ENCODE results near the gene BLOC1S5.

BLOC1S5 gene

GRCh38 chr6:8075704-8076103 is 11.5 kb upstream of the BLOC1S5 start:
- Histone ChIP-seq H3K9me3 (ENCODE audit: insufficient read depth, low read depth, low read length) (no peaks in the 10 kb centered on the region), H3K9ac (ENCODE audit: low read depth, low read length) (no peak overlapping the region), H3K36me3 (ENCODE audit: insufficient read depth, low read depth, low read length) (peaks cover 22% of the 10 kb centered on the region), H3K27ac (ENCODE audit: low read length) (no peak overlapping the region), H3K27me3 (ENCODE audit: insufficient read depth, low read length) (no peaks in the 10 kb centered on the region), H3K4me3 (ENCODE audit: low read length) (no peak overlapping the region), H3K4me1 (ENCODE audit: insufficient read depth, low read length) (no peaks in the 10 kb centered on the region)

- no peak overlapping the region for H3K4me3 ChIP-seq (ENCODE audit: low read length)
- H3K9ac ChIP-seq (ENCODE audit: low read depth, low read length), result no peak overlapping the region
- no peak overlapping the region for H3K27ac ChIP-seq (ENCODE audit: low read length)
- H3K27me3 ChIP-seq (ENCODE audit: insufficient read depth, low read length), result no peaks in the 10 kb centered on the region
- no peaks in the 10 kb centered on the region for H3K4me1 ChIP-seq (ENCODE audit: insufficient read depth, low read length)
- H3K36me3 ChIP-seq (ENCODE audit: insufficient read depth, low read depth, low read length), result peaks cover 17% of the 10 kb centered on the region
- no peaks in the 10 kb centered on the region for H3K9me3 ChIP-seq (ENCODE audit: insufficient read depth, low read depth, low read length)
Measured at GRCh38 chr6:8075185-8075584, 11.0 kb upstream of the BLOC1S5 start.

GRCh38 chr6:8074213-8074612 is 10.0 kb upstream of the BLOC1S5 start:
- H3K4me3 ChIP-seq (ENCODE audit: low read length), result no peak overlapping the region
- peaks cover 7% of the 10 kb centered on the region; the same call in 1 of the 2 replicates for H3K36me3 ChIP-seq (ENCODE audit: insufficient read depth, low read depth, low read length)
- H3K9me3 ChIP-seq (ENCODE audit: insufficient read depth, low read depth, low read length), result no peaks in the 10 kb centered on the region
- H3K9ac ChIP-seq (ENCODE audit: low read depth, low read length), result no peak overlapping the region
- H3K27me3 ChIP-seq (ENCODE audit: insufficient read depth, low read length), result no peaks in the 10 kb centered on the region
- no peaks in the 10 kb centered on the region for H3K4me1 ChIP-seq (ENCODE audit: insufficient read depth, low read length)
- H3K27ac ChIP-seq (ENCODE audit: low read length), result no peak overlapping the region

- no peak overlapping the region for H3K27ac ChIP-seq (ENCODE audit: low read length)
- no peak overlapping the region for H3K9ac ChIP-seq (ENCODE audit: low read depth, low read length)
- H3K27me3 ChIP-seq (ENCODE audit: insufficient read depth, low read length), result no peaks in the 10 kb centered on the region
- H3K9me3 ChIP-seq (ENCODE audit: insufficient read depth, low read depth, low read length), result no peaks in the 10 kb centered on the region
- no peaks in the 10 kb centered on the region for H3K4me1 ChIP-seq (ENCODE audit: insufficient read depth, low read length)
- H3K36me3 ChIP-seq (ENCODE audit: insufficient read depth, low read depth, low read length), result peaks cover 4% of the 10 kb centered on the region; the same call in 1 of the 2 replicates
- no peak overlapping the region for H3K4me3 ChIP-seq (ENCODE audit: low read length)
Measured at GRCh38 chr6:8073758-8074157, 9.6 kb upstream of the BLOC1S5 start.

GRCh38 chr6:8070718-8071117 is 6.5 kb upstream of the BLOC1S5 start:
- Histone ChIP-seq H3K36me3 (ENCODE audit: insufficient read depth, low read depth, low read length) (no peaks in the 10 kb centered on the region), H3K9ac (ENCODE audit: low read depth, low read length) (no peak overlapping the region), H3K4me3 (ENCODE audit: low read length) (no peak overlapping the region), H3K9me3 (ENCODE audit: insufficient read depth, low read depth, low read length) (no peaks in the 10 kb centered on the region), H3K27me3 (ENCODE audit: insufficient read depth, low read length) (no peaks in the 10 kb centered on the region), H3K27ac (ENCODE audit: low read length) (no peak overlapping the region), H3K4me1 (ENCODE audit: insufficient read depth, low read length) (peaks cover under 1% of the 10 kb centered on the region; the same call in 1 of the 2 replicates)

DNA sequence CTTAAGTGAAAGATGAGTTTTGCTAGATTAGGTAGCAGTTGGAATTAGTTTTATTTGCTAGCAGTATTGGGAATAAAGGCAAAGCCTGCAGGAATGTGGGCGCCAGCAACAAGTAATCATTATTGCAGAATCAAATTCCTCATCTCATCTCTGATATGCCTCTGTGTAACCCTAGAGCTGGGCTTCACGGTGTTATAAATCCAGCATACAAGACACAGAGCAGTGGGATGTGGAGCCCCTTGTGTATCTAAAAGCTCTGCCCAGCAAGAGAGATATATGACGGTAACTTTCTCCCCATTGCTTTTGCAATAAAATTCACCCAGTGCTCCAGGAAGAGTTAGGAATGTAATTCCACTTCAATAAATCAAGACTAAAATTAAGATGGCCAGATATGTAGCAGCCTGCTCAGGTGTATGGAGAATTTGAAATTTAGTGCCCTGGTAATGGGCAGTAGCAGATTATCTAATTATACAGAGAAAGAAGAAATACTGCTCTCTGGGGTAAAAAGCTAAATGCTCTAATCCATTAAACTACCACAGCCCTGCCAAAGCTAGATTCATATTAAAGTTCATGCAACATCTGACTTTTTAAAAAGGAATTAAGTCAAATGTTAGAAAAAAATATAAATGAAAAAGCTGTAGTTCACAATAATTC is 5.6 kb upstream of the BLOC1S5 start:
- Histone ChIP-seq H3K27me3 (ENCODE audit: insufficient read depth, low read length) (no peaks in the 10 kb centered on the region), H3K9ac (ENCODE audit: low read depth, low read length) (no peak overlapping the region), H3K27ac (ENCODE audit: low read length) (no peak overlapping the region), H3K9me3 (ENCODE audit: insufficient read depth, low read depth, low read length) (no peaks in the 10 kb centered on the region), H3K4me1 (ENCODE audit: insufficient read depth, low read length) (peaks cover 9% of the 10 kb centered on the region), H3K4me3 (ENCODE audit: low read length) (no peak overlapping the region), H3K36me3 (ENCODE audit: insufficient read depth, low read depth, low read length) (no peaks in the 10 kb centered on the region)

- H3K4me1 ChIP-seq (ENCODE audit: insufficient read depth, low read length), result peaks cover 12% of the 10 kb centered on the region
- no peak overlapping the region for H3K4me3 ChIP-seq (ENCODE audit: low read length)
Measured at GRCh38 chr6:8069151-8069550, 5.0 kb upstream of the BLOC1S5 start.

GRCh38 chr6:8066108-8066507 is 1.9 kb upstream of the BLOC1S5 start:
- Histone ChIP-seq H3K27me3 (ENCODE audit: insufficient read depth, low read length) (no peaks in the 10 kb centered on the region), H3K36me3 (ENCODE audit: insufficient read depth, low read depth, low read length) (peaks cover 9% of the 10 kb centered on the region), H3K27ac (ENCODE audit: low read length) (no peak overlapping the region), H3K4me3 (ENCODE audit: low read length) (no peak overlapping the region), H3K9me3 (ENCODE audit: insufficient read depth, low read depth, low read length) (no peaks in the 10 kb centered on the region), H3K9ac (ENCODE audit: low read depth, low read length) (no peak overlapping the region), H3K4me1 (ENCODE audit: insufficient read depth, low read length) (peaks cover 12% of the 10 kb centered on the region)

More at GRCh38 chr6:8069151-8069550, 5.0 kb upstream of the BLOC1S5 start:
- H3K36me3 ChIP-seq (ENCODE audit: insufficient read depth, low read depth, low read length), result no peaks in the 10 kb centered on the region
- H3K9me3 ChIP-seq (ENCODE audit: insufficient read depth, low read depth, low read length), result no peaks in the 10 kb centered on the region
- no peaks in the 10 kb centered on the region for H3K27me3 ChIP-seq (ENCODE audit: insufficient read depth, low read length)
- H3K9ac ChIP-seq (ENCODE audit: low read depth, low read length), result no peak overlapping the region
- H3K27ac ChIP-seq (ENCODE audit: low read length), result no peak overlapping the region

- no peak overlapping the region for H3K27ac ChIP-seq (ENCODE audit: low read length)
- no peak overlapping the region; the same call in 1 of the 2 replicates for H3K9ac ChIP-seq (ENCODE audit: low read depth, low read length)
- no peaks in the 10 kb centered on the region for H3K9me3 ChIP-seq (ENCODE audit: insufficient read depth, low read depth, low read length)
- H3K36me3 ChIP-seq (ENCODE audit: insufficient read depth, low read depth, low read length), result peaks cover 9% of the 10 kb centered on the region
- H3K27me3 ChIP-seq (ENCODE audit: insufficient read depth, low read length), result no peaks in the 10 kb centered on the region
- peaks cover 12% of the 10 kb centered on the region for H3K4me1 ChIP-seq (ENCODE audit: insufficient read depth, low read length)
- no peak overlapping the region for H3K4me3 ChIP-seq (ENCODE audit: low read length)
Measured at GRCh38 chr6:8065519-8065911, 1.3 kb upstream of the BLOC1S5 start.

DNA sequence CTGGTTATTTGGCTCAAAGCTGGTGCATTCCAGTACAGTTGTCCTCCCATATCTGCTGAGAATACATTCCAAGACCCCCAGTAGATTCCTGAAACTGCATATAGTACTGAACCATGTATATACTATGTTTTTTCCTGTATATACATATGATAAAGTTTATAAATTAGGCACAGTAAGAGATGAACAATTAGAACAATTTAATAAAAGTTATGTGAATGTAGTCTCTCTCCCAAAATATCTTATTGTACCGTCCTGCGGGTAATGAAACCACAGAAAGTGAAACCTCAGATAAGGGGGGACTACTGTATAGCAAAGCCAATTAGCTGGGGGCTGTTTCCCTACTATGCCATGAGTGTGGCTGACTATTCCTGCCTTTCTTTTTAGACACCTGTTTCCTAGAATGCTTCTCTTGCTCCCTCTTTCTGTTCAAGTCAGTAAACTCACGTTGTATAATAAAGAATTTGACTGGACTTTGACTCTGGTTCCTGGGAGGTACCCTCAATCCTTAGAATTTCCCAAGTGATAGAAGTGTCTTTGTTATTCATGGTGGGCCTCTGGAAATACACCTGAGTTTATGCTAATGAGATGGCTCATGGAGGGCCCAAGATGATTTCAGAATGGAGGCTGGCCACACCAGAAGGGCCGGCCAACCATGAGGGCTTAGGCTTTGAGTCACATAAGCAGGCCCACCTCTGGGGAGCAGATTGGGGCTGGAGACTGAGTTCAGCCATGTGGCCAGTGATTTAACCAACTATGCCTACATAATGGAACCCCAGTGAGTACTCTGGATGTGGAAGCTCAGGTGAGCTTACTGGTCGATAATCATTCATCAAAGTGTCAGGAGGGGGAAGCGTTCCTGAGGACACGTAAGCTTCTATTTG is 689 bp upstream of the BLOC1S5 start:
- Histone ChIP-seq H3K36me3 (ENCODE audit: insufficient read depth, low read depth, low read length) (peaks cover 15% of the 10 kb centered on the region), H3K27ac (ENCODE audit: low read length) (no peak overlapping the region), H3K27me3 (ENCODE audit: insufficient read depth, low read length) (no peaks in the 10 kb centered on the region), H3K4me1 (ENCODE audit: insufficient read depth, low read length) (peaks cover 12% of the 10 kb centered on the region), H3K9ac (ENCODE audit: low read depth, low read length) (peak overlapping the region; percentile 52; the same call in 1 of the 2 replicates), H3K9me3 (ENCODE audit: insufficient read depth, low read depth, low read length) (no peaks in the 10 kb centered on the region), H3K4me3 (ENCODE audit: low read length) (peak overlapping the region; percentile 98)

GRCh38 chr6:8061736-8062135 is 2.5 kb downstream of the BLOC1S5 start:
- Histone ChIP-seq H3K9me3 (ENCODE audit: insufficient read depth, low read depth, low read length) (no peaks in the 10 kb centered on the region), H3K9ac (ENCODE audit: low read depth, low read length) (no peak overlapping the region), H3K27me3 (ENCODE audit: insufficient read depth, low read length) (no peaks in the 10 kb centered on the region), H3K4me1 (ENCODE audit: insufficient read depth, low read length) (peaks cover 12% of the 10 kb centered on the region), H3K36me3 (ENCODE audit: insufficient read depth, low read depth, low read length) (peaks cover 22% of the 10 kb centered on the region), H3K27ac (ENCODE audit: low read length) (no peak overlapping the region), H3K4me3 (ENCODE audit: low read length) (no peak overlapping the region)

GRCh38 chr6:8060346-8060745 is 3.8 kb downstream of the BLOC1S5 start:
- H3K27me3 ChIP-seq (ENCODE audit: insufficient read depth, low read length), result no peaks in the 10 kb centered on the region
- H3K9me3 ChIP-seq (ENCODE audit: insufficient read depth, low read depth, low read length), result no peaks in the 10 kb centered on the region
- no peak overlapping the region for H3K9ac ChIP-seq (ENCODE audit: low read depth, low read length)
- H3K36me3 ChIP-seq (ENCODE audit: insufficient read depth, low read depth, low read length), result peaks cover 22% of the 10 kb centered on the region
- peaks cover 9% of the 10 kb centered on the region; the same call in 1 of the 2 replicates for H3K4me1 ChIP-seq (ENCODE audit: insufficient read depth, low read length)
- no peak overlapping the region for H3K27ac ChIP-seq (ENCODE audit: low read length)
- no peak overlapping the region for H3K4me3 ChIP-seq (ENCODE audit: low read length)

Data from iPS-20b (cell line).